Kidney epithelial cell (primary cell): ENCODE results near the gene GLIS2. TPM values are rescaled to one million over a fixed set of nuclear protein-coding genes. Genes with fewer than 3 reads are reported as not detected.
"Not testable (repeated sequence)": the region's sequence is repeated elsewhere in the genome, so short reads cannot be mapped to it uniquely, and the experiment has no call there.

Source experiments
- DNase-seq: peaks from one replicate; pipeline ENCODE4 v3.0.0-alpha.2; 2010; ENCODE audit warnings: low read depth
- H3K27me3 ChIP-seq: 2 replicates; pipeline ENCODE4 v1.6.0; 2011; ENCODE audit warnings: low read length; ENCODE audit not compliant: control insufficient read depth, insufficient read depth
- H3K36me3 ChIP-seq: 2 replicates; pipeline ENCODE4 v1.5.1; 2011; ENCODE audit warnings: low read length; ENCODE audit not compliant: control insufficient read depth, insufficient read depth
- H3K4me3 ChIP-seq: 2 replicates; pipeline ENCODE4 v1.5.1; 2011; ENCODE audit warnings: low read depth, mild to moderate bottlenecking, control low read depth, low read length
- CTCF ChIP-seq: IDR thresholded peaks from 2 replicates; pipeline ENCODE4 v1.5.1; 2011; ENCODE audit warnings: mild to moderate bottlenecking, moderate library complexity, low read length, control low read depth, inconsistent platforms; ENCODE audit not compliant: insufficient read depth, poor library complexity, severe bottlenecking
- total RNA-seq: library from RNA; depleted of rRNA; stranded (reverse); fragments of >200 nt; gene quantifications from 2 replicates; pipeline ENCODE4 v1.2.3, GENCODE V29; 2015

Gene GLIS2
- total RNA-seq, 1 donor from 2014 or later: 11.5 TPM

- TF ChIP-seq CTCF: no peak
- Histone ChIP-seq H3K36me3 (peaks cover 1% of the 10 kb centered on the region), H3K27me3 (no peaks in the 10 kb centered on the region), H3K4me3 (no peak overlapping the region)
- no peak for DNase-seq
Measured at GRCh38 chr16:4328782-4329775, 13.2 kb downstream of the GLIS2 start.

- DNase-seq: no peak
- Histone ChIP-seq H3K27me3 (no peaks in the 10 kb centered on the region), H3K4me3 (no peak overlapping the region), H3K36me3 (peaks cover 4% of the 10 kb centered on the region)
- TF ChIP-seq CTCF: peak; percentile 97
Measured at GRCh38 chr16:4330277-4330874, 14.5 kb downstream of the GLIS2 start.

GRCh38 chr16:4332083-4332482, 16.2 kb downstream of the GLIS2 start:
- no peaks in the 10 kb centered on the region for H3K27me3 ChIP-seq
- DNase-seq: no peak

GRCh38 chr16:4332623-4333307, 16.9 kb downstream of the GLIS2 start:
- DNase-seq: no peak
- no peaks in the 10 kb centered on the region for H3K27me3 ChIP-seq
- no peak for TF ChIP-seq CTCF
- H3K4me3 ChIP-seq: no peak overlapping the region
- H3K36me3 ChIP-seq: peaks cover 4% of the 10 kb centered on the region

More at GRCh38 chr16:4332083-4332482, 16.2 kb downstream of the GLIS2 start:
- no peak for TF ChIP-seq CTCF
- H3K36me3 ChIP-seq: peaks cover 4% of the 10 kb centered on the region
- H3K4me3 ChIP-seq: no peak overlapping the region

GRCh38 chr16:4333308-4333638, 17.4 kb downstream of the GLIS2 start:
- Histone ChIP-seq H3K4me3 (no peak overlapping the region), H3K27me3 (no peaks in the 10 kb centered on the region), H3K36me3 (peaks cover 4% of the 10 kb centered on the region)
- no peak for TF ChIP-seq CTCF
- DNase-seq: no peak

GRCh38 chr16:4333714-4334113, 17.8 kb downstream of the GLIS2 start:
- not testable (repeated sequence) for H3K27me3 ChIP-seq, H3K36me3 ChIP-seq, DNase-seq, H3K4me3 ChIP-seq
